Endodermal cell (in vitro differentiated cells): ENCODE results near the gene ARL2BP. TPM values are rescaled to one million over a fixed set of nuclear protein-coding genes. Genes with fewer than 3 reads are reported as not detected.

Experiments used
- DNase-seq: peaks from one replicate; pipeline ENCODE4 v3.0.0-alpha.2; 2017
- H3K27ac ChIP-seq: 2 replicates; pipeline ENCODE4 v1.5.1; 2013; ENCODE audit warnings: mild to moderate bottlenecking, low read depth, low read length, moderate library complexity
- H3K27me3 ChIP-seq: 2 replicates; pipeline ENCODE4 v1.6.1; 2013; ENCODE audit warnings: mild to moderate bottlenecking, low read length, moderate library complexity; ENCODE audit not compliant: insufficient read depth, control insufficient read depth, poor library complexity, severe bottlenecking
- H3K36me3 ChIP-seq: 2 replicates; pipeline ENCODE4 v1.7.0; 2013; ENCODE audit warnings: mild to moderate bottlenecking, low read length, moderate library complexity; ENCODE audit not compliant: control insufficient read depth, insufficient read depth
- H3K4me1 ChIP-seq: one replicate; pipeline ENCODE4 v1.7.0; 2013; ENCODE audit warnings: low read length; ENCODE audit not compliant: control insufficient read depth, insufficient read depth
- H3K4me3 ChIP-seq: 2 replicates; pipeline ENCODE4 v1.5.1; 2013; ENCODE audit warnings: mild to moderate bottlenecking, low read length, moderate library complexity
- H3K9ac ChIP-seq: 2 replicates; pipeline ENCODE4 v1.6.1; 2013; ENCODE audit warnings: mild to moderate bottlenecking, low read length, moderate library complexity; ENCODE audit not compliant: poor library complexity, severe bottlenecking; ENCODE audit errors: extremely low read depth
- H3K9me3 ChIP-seq: 2 replicates; pipeline ENCODE4 v1.6.1; 2013; ENCODE audit warnings: mild to moderate bottlenecking, low read length, moderate library complexity; ENCODE audit not compliant: control insufficient read depth
- H3K27ac Mint-ChIP-seq: 2 replicates; pipeline ENCODE4 v1.8.0; 2020; ENCODE audit warnings: mixed read lengths
- H3K27me3 Mint-ChIP-seq: 2 replicates; pipeline ENCODE4 v1.8.0; 2021; ENCODE audit warnings: mild to moderate bottlenecking, mixed read lengths; ENCODE audit not compliant: insufficient read depth
- H3K36me3 Mint-ChIP-seq: 2 replicates; pipeline ENCODE4 v1.8.0; 2020; ENCODE audit warnings: low read depth, mixed read lengths
- H3K4me1 Mint-ChIP-seq: 2 replicates; pipeline ENCODE4 v1.8.0; 2020; ENCODE audit warnings: mixed read lengths
- H3K4me3 Mint-ChIP-seq: 2 replicates; pipeline ENCODE4 v1.8.0; 2020; ENCODE audit warnings: mild to moderate bottlenecking, moderate library complexity, mixed read lengths
- H3K9me3 Mint-ChIP-seq: 2 replicates; pipeline ENCODE4 v1.8.0; 2020; ENCODE audit warnings: mild to moderate bottlenecking, mixed read lengths
- WGBS, 2 experiments: methylation state at CpG; one replicate each; pipeline versions ENCODE4 v1.1.5 to v1.1.7; 2013; ENCODE audit warnings: missing lambda C conversion rate in 2 of 2, mixed read lengths in 1 of 2; ENCODE audit not compliant: insufficient coverage in 1 of 2, insufficient read length in 1 of 2; 5-methylcytosine and 5-hydroxymethylcytosine counted together
- total RNA-seq, 2 donors: library from RNA; stranded (reverse); fragmentation: NEBNext Ultra II Directional in 1 of 2; extraction: Animal tissue kit (Norgen Biotek cat#: 25700) in 1 of 2; gene quantifications; 2 replicates in 1 of 2; 3 replicates in 1 of 2; pipeline ENCODE4 v1.2.1, GENCODE V29; 2021
- TF ChIP-seq, protein P1 (sequence below): fragments of 200-600 bp; sonication (generic); conservative IDR thresholded peaks from 2 replicates; pipeline ENCODE4 v1.5.0; 2021; ENCODE audit warnings: antibody characterized with exemption, mild to moderate bottlenecking

Gene ARL2BP
- total RNA-seq, 2 donors from 2014 or later, result 22.6 to 31.3 TPM

GRCh38 chr16:57277586-57277985, 32.5 kb downstream of the ARL2BP start:
- Histone ChIP-seq H3K9me3 (no peaks in the 10 kb centered on the region), H3K9ac (no peak overlapping the region), H3K27me3 (peaks cover under 1% of the 10 kb centered on the region), H3K4me3 (no peak overlapping the region), H3K36me3 (no peaks in the 10 kb centered on the region), H3K27ac (no peak overlapping the region), H3K4me1 (no peaks in the 10 kb centered on the region)
- Mint-ChIP-seq H3K4me3 (no peak overlapping the region), H3K36me3 (no peaks in the 10 kb centered on the region), H3K27me3 (peaks cover 19% of the 10 kb centered on the region), H3K9me3 (no peaks in the 10 kb centered on the region), H3K4me1 (peaks cover 11% of the 10 kb centered on the region), H3K27ac (no peak overlapping the region)
- TF ChIP-seq, protein P1, sequence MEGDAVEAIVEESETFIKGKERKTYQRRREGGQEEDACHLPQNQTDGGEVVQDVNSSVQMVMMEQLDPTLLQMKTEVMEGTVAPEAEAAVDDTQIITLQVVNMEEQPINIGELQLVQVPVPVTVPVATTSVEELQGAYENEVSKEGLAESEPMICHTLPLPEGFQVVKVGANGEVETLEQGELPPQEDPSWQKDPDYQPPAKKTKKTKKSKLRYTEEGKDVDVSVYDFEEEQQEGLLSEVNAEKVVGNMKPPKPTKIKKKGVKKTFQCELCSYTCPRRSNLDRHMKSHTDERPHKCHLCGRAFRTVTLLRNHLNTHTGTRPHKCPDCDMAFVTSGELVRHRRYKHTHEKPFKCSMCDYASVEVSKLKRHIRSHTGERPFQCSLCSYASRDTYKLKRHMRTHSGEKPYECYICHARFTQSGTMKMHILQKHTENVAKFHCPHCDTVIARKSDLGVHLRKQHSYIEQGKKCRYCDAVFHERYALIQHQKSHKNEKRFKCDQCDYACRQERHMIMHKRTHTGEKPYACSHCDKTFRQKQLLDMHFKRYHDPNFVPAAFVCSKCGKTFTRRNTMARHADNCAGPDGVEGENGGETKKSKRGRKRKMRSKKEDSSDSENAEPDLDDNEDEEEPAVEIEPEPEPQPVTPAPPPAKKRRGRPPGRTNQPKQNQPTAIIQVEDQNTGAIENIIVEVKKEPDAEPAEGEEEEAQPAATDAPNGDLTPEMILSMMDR, result no peak
- 67% methylated on average over 1 of the region's 1 CpG; no CpG with 5 or more reads in 1 of the 2 experiments for WGBS, 2 experiments
- DNase-seq, result no peak

GRCh38 chr16:57278494-57278893, 33.4 kb downstream of the ARL2BP start:
- Mint-ChIP-seq H3K4me1 (peaks cover 13% of the 10 kb centered on the region), H3K4me3 (no peak overlapping the region), H3K27ac (no peak overlapping the region), H3K36me3 (no peaks in the 10 kb centered on the region), H3K9me3 (no peaks in the 10 kb centered on the region), H3K27me3 (peaks cover 28% of the 10 kb centered on the region)
- H3K27me3 ChIP-seq, result peaks cover 10% of the 10 kb centered on the region
- H3K9ac ChIP-seq, result no peak overlapping the region
- H3K27ac ChIP-seq, result no peak overlapping the region
- no peak overlapping the region for H3K4me3 ChIP-seq
- DNase-seq, result no peak
- 90 to 100% methylated on average over 3 to 4 of the region's 4 CpGs for WGBS, 2 experiments
- TF ChIP-seq, protein P1, result no peak
- no peaks in the 10 kb centered on the region for H3K9me3 ChIP-seq
- H3K4me1 ChIP-seq, result no peaks in the 10 kb centered on the region
- H3K36me3 ChIP-seq, result no peaks in the 10 kb centered on the region

- Mint-ChIP-seq H3K4me1 (peaks cover 12% of the 10 kb centered on the region), H3K4me3 (no peak overlapping the region), H3K27ac (no peak overlapping the region), H3K36me3 (no peaks in the 10 kb centered on the region), H3K9me3 (no peaks in the 10 kb centered on the region), H3K27me3 (peaks cover 39% of the 10 kb centered on the region)
- TF ChIP-seq, protein P1, result no peak
- Histone ChIP-seq H3K27ac (no peak overlapping the region), H3K9ac (no peak overlapping the region), H3K9me3 (no peaks in the 10 kb centered on the region), H3K4me3 (no peak overlapping the region), H3K4me1 (no peaks in the 10 kb centered on the region), H3K27me3 (peaks cover 19% of the 10 kb centered on the region), H3K36me3 (no peaks in the 10 kb centered on the region)
- WGBS, 2 experiments, result 88 to 93% methylated on average over 5 to 7 of the region's 7 CpGs
- DNase-seq, result no peak
Measured at GRCh38 chr16:57279780-57280638, 35.0 kb downstream of the ARL2BP start.
